PC-3 (cell line): Measurements from ENCODE around the gene TRPC4AP. TPM values are rescaled to one million over a fixed set of nuclear protein-coding genes. Genes with fewer than 3 reads are reported as not detected.

Experiments
- ATAC-seq: fragments of 200-7000 bp; cut with Tn5 transposase; 2 replicates; pipeline ENCODE4 v1.9.1; 2020; ENCODE audit warnings: mild to moderate bottlenecking, moderate library complexity
- BruUV-seq: library from RNA; stranded (reverse); fragments of 400-500 nt; replicated peaks from 2 replicates; lab custom pipeline; 2021; lab: Mats Ljungman, UMichigan
- CTCF ChIA-PET: fragments of 300-600 bp; sonication (Branson Sonifier 250); formaldehyde crosslinking; loops from one replicate; lab custom pipeline; 2022; ENCODE audit warnings: antibody characterized with exemption; lab: Charles Lee
- POLR2A ChIA-PET: fragments of 300-600 bp; sonication (Branson Sonifier 250); formaldehyde crosslinking; loops from one replicate; lab custom pipeline; 2022; ENCODE audit warnings: antibody characterized with exemption; ENCODE audit not compliant: unreplicated experiment; lab: Charles Lee
- DNase-seq: peaks from one replicate; pipeline ENCODE4 v3.0.0-alpha.2; 2015
- H2AFZ ChIP-seq: fragments of 300-600 bp; sonication (generic); 2 replicates; pipeline ENCODE4 v1.6.0; 2016; ENCODE audit warnings: antibody characterized with exemption, low read length
- H3F3A ChIP-seq: fragments of 300-600 bp; sonication (generic); one replicate; pipeline ENCODE4 v1.6.0; 2017; ENCODE audit warnings: antibody characterized with exemption, low read length, control low read depth, mild to moderate bottlenecking; ENCODE audit not compliant: unreplicated experiment
- H3K27ac ChIP-seq: fragments of 300-600 bp; sonication (generic); 2 replicates; pipeline ENCODE4 v1.5.1; 2016; ENCODE audit warnings: mild to moderate bottlenecking, low read length
- H3K27me3 ChIP-seq: fragments of 300-600 bp; sonication (generic); 2 replicates; pipeline ENCODE4 v1.6.1; 2016; ENCODE audit warnings: low read length, mixed read lengths
- H3K36me3 ChIP-seq: fragments of 300-600 bp; sonication (generic); 2 replicates; pipeline ENCODE4 v1.6.1; 2016; ENCODE audit warnings: low read depth, mixed run types, low read length, mixed read lengths
- H3K4me1 ChIP-seq: fragments of 300-600 bp; sonication (generic); 2 replicates; pipeline ENCODE4 v1.5.1; 2016; ENCODE audit warnings: low read length; ENCODE audit not compliant: insufficient read depth
- H3K4me2 ChIP-seq: fragments of 300-600 bp; sonication (generic); 2 replicates; pipeline ENCODE4 v1.6.0; 2016; ENCODE audit warnings: low read length
- H3K4me3 ChIP-seq: fragments of 300-600 bp; sonication (generic); 2 replicates; pipeline ENCODE4 v1.5.1; 2016; ENCODE audit warnings: mild to moderate bottlenecking, low read length, mixed read lengths
- H3K79me2 ChIP-seq: fragments of 300-600 bp; sonication (generic); 2 replicates; pipeline ENCODE4 v1.6.1; 2017; ENCODE audit warnings: low read length, mixed read lengths
- H3K9ac ChIP-seq: fragments of 300-600 bp; sonication (generic); 2 replicates; pipeline ENCODE4 v1.6.0; 2016; ENCODE audit warnings: mild to moderate bottlenecking, low read length
- H3K9me2 ChIP-seq: fragments of 300-600 bp; sonication (generic); replicated peaks from 2 replicates; pipeline ENCODE4 v1.6.1; 2016; ENCODE audit warnings: mixed run types, low read length, mixed read lengths
- H3K9me3 ChIP-seq: fragments of 300-600 bp; sonication (generic); 2 replicates; pipeline ENCODE4 v1.6.1; 2016; ENCODE audit warnings: low read length, mixed read lengths
- H4K20me1 ChIP-seq: fragments of 300-600 bp; sonication (generic); 2 replicates; pipeline ENCODE4 v1.6.1; 2016; ENCODE audit warnings: low read length, mixed read lengths
- CTCF ChIP-seq: fragments of 300-600 bp; sonication (generic); conservative IDR thresholded peaks from 2 replicates; pipeline ENCODE4 v1.5.1; 2017; ENCODE audit warnings: antibody characterized with exemption, low read depth, mild to moderate bottlenecking, low read length
- EZH2 ChIP-seq: fragments of 300-600 bp; sonication (generic); IDR thresholded peaks from one replicate; pipeline ENCODE4 v1.6.1; 2017; ENCODE audit warnings: antibody characterized with exemption, mild to moderate bottlenecking, low read length; ENCODE audit not compliant: unreplicated experiment
- EZH2phosphoT487 ChIP-seq: fragments of 300-600 bp; sonication (generic); IDR thresholded peaks from 2 replicates; pipeline ENCODE4 v1.6.1; 2018; ENCODE audit warnings: mild to moderate bottlenecking, antibody characterized with exemption, low read length, borderline replicate concordance
- intact Hi-C: fragments of 100-400 bp; cut with micrococcal nuclease; formaldehyde crosslinking; loops from 2 replicates; pipeline ENCODE4 v1.9.0; 2023
- total RNA-seq: library from RNA; depleted of rRNA; stranded (reverse); fragments of >200 nt; gene quantifications from 2 replicates; pipeline ENCODE4 v1.2.3, GENCODE V29; 2014

TRPC4AP gene
- total RNA-seq, 1 experiment from 2014 or later, result 46.9 TPM

GRCh38 chr20:35014537-35014936, 78.1 kb downstream of the TRPC4AP start:
- H4K20me1 ChIP-seq, result no peaks in the 10 kb centered on the region
- H3K36me3 ChIP-seq, result peaks cover 32% of the 10 kb centered on the region
- CTCF ChIA-PET, result no interaction called here
- no peaks in the 10 kb centered on the region for H3K79me2 ChIP-seq
- no peak for ATAC-seq
- DNase-seq, result no peak
- H3F3A ChIP-seq, result no peaks in the 10 kb centered on the region
- intact Hi-C loops, result no loop called here
- H3K9me2 ChIP-seq, result no peaks in the 10 kb centered on the region
- no peak overlapping the region for H2AFZ ChIP-seq
- H3K4me2 ChIP-seq, result no peak overlapping the region
- no TSS peak for BruUV-seq
- no peak overlapping the region for H3K4me3 ChIP-seq
- H3K27me3 ChIP-seq, result no peaks in the 10 kb centered on the region
- H3K9me3 ChIP-seq, result no peaks in the 10 kb centered on the region
- H3K9ac ChIP-seq, result no peak overlapping the region
- no peaks in the 10 kb centered on the region for H3K4me1 ChIP-seq
- no peak overlapping the region for H3K27ac ChIP-seq
- POLR2A ChIA-PET, result no interaction called here
- TF ChIP-seq EZH2phosphoT487 (no peak), EZH2 (no peak), CTCF (no peak)

- no peaks in the 10 kb centered on the region for H3K27me3 ChIP-seq
- H3K27ac ChIP-seq, result no peak overlapping the region
- H2AFZ ChIP-seq, result no peak overlapping the region
- ATAC-seq, result 0 out of 2 replicates have a peak, but pooled peaks have one; percentile 21
- no peaks in the 10 kb centered on the region for H4K20me1 ChIP-seq
- TF ChIP-seq EZH2phosphoT487, result no peak
- TF ChIP-seq CTCF, result no peak
- TF ChIP-seq EZH2, result no peak
- no peaks in the 10 kb centered on the region for H3K9me3 ChIP-seq
- DNase-seq, result no peak
- CTCF ChIA-PET, result no interaction called here
- H3K79me2 ChIP-seq, result no peaks in the 10 kb centered on the region
- POLR2A ChIA-PET, result no interaction called here
- H3K9ac ChIP-seq, result no peak overlapping the region
- H3K4me1 ChIP-seq, result no peaks in the 10 kb centered on the region
- no peaks in the 10 kb centered on the region for H3F3A ChIP-seq
- H3K9me2 ChIP-seq, result no peaks in the 10 kb centered on the region
- peaks cover 39% of the 10 kb centered on the region for H3K36me3 ChIP-seq
- H3K4me3 ChIP-seq, result no peak overlapping the region
- no peak overlapping the region for H3K4me2 ChIP-seq
- no TSS peak for BruUV-seq
- intact Hi-C loops, result no loop called here
Measured at GRCh38 chr20:35013421-35014411, 78.9 kb downstream of the TRPC4AP start.
